Esophagus muscularis mucosa (tissue), 3 donors: Measurements from ENCODE around the gene SH3PXD2A.

ENCODE experiments used
- POLR2A ChIP-seq: fragments of 450-650 bp; IDR thresholded peaks from one replicate; pipeline ENCODE4 v1.6.1; 2017; ENCODE audit warnings: antibody characterized with exemption, moderate library complexity, mild to moderate bottlenecking, low read depth
- POLR2AphosphoS5 ChIP-seq, 2 donors: sonication (generic); formaldehyde crosslinking; IDR thresholded peaks; one replicate each; pipeline ENCODE4 v1.6.1; 2017; ENCODE audit warnings: antibody characterized with exemption in 2 of 2
- TF ChIP-seq, protein P1 (sequence below), 3 experiments: fragments of 200-600 bp in 2 of 3; fragments of 450-650 bp in 1 of 3; sonication (generic) in 2 of 3; IDR thresholded peaks; one replicate each; pipeline ENCODE4 v1.5.1; 2017 to 2019; ENCODE audit warnings: antibody characterized with exemption in 3 of 3, mild to moderate bottlenecking in 2 of 3, moderate library complexity in 1 of 3

DNA sequence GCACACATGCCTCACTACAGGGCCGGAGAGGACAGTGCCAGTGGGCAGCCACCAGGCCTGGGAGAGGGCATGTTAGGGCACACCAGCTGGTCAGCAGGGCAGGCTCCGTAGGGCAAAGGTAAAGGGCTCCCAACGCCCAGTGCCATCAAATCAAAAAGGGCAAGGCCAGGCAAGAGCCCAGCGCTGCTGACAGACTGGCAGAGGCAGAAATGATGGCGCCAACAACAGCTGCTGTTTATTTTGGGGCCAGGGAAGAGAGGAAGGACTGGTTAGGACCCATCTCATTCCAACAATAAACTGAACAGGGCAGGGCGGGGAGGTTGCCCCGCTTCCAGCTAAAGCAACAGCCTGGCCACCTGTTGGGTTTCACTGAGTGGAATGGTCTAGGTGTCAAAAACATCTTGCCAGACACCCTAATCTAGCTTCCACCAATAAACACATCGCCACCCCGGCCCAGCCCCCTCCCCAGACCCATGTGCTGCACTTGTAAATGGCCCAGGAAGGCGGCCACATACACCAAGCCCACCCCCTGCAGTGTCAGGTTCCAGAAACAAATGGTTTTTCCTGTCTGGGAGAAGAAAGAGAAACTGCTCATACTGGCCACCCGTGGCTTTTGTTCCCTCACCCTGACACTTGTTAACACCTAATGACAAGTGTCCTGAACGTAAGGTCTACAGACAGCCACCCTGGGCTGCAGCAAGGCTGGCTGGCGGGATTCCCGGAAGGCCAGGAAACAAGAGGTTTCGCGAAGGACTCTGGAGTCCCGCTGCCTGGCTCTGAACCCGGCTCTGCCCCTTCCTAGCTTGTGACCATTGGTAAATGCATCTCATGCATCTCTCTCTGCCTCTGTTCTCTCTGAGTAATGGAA, 15.3 kb downstream of the SH3PXD2A start:
- TF ChIP-seq POLR2A, result no peak
- TF ChIP-seq, protein P1, sequence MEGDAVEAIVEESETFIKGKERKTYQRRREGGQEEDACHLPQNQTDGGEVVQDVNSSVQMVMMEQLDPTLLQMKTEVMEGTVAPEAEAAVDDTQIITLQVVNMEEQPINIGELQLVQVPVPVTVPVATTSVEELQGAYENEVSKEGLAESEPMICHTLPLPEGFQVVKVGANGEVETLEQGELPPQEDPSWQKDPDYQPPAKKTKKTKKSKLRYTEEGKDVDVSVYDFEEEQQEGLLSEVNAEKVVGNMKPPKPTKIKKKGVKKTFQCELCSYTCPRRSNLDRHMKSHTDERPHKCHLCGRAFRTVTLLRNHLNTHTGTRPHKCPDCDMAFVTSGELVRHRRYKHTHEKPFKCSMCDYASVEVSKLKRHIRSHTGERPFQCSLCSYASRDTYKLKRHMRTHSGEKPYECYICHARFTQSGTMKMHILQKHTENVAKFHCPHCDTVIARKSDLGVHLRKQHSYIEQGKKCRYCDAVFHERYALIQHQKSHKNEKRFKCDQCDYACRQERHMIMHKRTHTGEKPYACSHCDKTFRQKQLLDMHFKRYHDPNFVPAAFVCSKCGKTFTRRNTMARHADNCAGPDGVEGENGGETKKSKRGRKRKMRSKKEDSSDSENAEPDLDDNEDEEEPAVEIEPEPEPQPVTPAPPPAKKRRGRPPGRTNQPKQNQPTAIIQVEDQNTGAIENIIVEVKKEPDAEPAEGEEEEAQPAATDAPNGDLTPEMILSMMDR (IDR thresholded peaks at IDR 0.05), result no peak
- no peak for TF ChIP-seq POLR2AphosphoS5 (IDR thresholded peaks at IDR 0.05)
